Activated naive CD4-positive, alpha-beta T cell treated with anti-CD3 and anti-CD28 coated beads, Interleukin-2, amount 50 U/mL, for 16 hours (primary cell): ENCODE results near the gene SORCS1.

Experiments used
- DNase-seq: peaks from one replicate; pipeline ENCODE4 v3.0.0-alpha.2; 2020

The SORCS1 gene

DNA sequence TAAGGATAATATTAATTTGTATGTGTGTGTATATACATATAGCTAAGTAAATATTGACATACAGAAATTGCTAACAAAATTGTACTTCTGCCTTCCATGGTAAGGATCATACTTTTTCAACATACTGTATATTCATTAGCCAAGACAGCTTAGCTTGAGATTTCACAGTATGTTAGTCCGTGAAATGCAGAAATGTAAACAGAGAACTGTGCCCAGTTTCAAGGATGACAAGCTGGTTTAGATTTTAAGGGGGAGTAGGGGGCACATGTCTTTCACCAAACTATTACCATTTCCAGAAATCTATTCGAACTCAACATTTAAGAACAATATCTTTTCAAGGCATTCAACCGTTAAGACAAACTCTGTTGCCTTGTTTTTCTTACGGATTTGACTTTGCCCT is 182.2 kb downstream of the SORCS1 start:
- no peak for DNase-seq

DNA sequence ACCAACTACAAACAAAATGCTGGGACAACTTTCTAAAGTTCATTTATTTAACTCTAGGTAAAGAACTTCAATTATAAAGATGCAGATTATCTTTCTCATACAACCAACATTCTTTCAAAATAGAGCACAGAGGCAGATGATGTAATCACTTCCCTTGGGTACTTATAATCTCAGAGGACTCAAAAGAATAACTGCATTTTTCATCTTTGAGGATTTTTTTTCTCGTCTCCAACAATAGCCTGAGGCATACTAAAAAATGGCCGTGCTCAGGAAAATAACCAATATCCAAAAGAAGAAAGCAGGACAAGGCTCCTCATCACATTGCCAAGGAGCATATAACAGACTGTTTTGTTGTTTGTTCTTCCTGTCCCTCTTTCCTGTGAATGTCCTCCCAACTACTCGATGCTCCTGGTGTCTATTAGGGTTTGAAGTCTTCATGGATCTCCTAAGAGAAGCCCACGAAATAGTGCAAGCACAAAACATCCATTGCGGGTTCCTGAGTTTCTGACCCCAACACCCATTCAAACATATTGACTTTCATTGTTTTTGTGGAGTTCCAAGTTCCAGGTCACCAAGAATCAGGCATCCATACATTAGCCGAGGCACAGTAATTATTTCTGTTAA is 182.9 kb downstream of the SORCS1 start:
- no peak for DNase-seq

DNA sequence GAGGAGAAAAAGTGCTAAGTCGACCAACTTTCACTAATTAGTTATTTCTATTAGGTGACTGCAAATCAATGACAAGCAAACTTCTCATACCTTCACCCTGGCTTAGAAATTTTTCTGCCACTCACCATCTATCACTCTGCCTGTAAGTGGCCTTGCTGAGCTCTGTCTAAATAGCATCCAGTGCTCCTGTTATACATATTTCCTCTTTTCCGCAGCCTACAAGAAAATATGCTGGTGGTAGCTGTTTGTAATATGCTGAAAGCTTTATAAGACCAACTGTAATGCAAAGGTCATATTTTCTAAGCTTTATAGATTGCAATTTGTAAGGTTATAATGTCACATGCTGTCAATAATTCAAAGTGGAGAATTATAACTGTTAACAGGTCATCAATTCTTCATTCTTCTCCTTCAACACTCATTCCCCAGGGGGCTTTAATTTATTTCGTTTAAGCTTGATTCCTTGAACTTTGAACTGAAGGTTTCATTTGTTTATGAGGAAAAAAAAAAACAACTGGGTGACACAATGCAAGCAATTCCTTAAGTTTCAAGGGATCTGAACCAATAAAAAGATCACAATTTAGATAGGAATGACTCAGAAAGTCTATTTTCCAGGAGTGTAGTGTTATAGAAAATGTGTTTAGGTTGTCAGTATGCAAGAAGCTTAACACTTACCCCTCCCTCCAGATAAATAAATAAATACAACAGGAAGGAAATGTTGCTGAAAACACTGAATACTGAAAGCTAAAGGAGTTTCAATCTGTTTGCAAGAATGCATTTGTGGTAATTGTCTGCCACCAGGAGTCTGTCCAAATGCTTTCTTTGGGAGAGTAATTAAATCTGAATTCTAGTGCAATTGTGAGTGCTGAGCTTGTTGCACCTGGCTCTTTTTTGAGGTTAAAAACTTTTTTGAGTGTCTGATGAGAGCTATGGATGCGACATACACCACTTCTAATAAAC is 183.7 kb downstream of the SORCS1 start:
- no peak for DNase-seq

DNA sequence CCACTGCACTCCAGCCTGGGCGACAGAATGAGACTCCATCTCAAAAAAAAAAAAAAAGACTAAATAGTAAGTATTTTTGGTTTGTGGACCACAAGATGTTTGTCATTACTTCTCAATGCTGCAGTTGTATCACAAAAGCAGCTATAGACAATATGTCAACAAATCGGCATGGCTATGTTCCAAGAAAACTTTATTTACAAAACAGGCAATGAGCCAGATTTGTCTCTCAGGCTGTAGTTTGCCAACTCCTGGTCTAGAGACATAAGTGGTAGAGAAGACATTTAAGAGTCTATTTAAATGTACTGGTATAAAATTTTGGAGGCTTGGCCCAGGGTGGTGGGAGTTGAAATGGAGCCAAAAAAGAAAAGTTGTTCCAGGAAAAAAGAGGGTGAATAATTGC is 185.8 kb downstream of the SORCS1 start:
- DNase-seq: no peak

DNA sequence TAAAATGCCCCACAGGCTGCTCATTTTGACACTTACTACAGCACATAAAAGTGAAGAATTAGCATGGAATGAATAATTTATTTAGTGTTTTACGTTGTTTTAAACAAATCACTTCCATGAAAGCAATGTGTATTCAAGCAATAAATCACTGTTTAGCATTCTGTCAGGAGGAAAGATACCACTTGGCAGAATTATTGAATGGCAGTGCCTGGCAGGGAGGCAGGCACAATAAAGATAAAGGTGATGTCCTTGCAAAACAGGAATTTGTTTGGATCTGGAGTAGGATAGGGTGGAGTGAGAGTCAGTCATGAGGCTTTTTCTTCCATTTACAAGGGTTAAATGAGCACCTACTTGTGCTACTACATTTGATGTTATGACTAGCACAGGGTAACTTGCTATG is 190.8 kb downstream of the SORCS1 start:
- no peak for DNase-seq

DNA sequence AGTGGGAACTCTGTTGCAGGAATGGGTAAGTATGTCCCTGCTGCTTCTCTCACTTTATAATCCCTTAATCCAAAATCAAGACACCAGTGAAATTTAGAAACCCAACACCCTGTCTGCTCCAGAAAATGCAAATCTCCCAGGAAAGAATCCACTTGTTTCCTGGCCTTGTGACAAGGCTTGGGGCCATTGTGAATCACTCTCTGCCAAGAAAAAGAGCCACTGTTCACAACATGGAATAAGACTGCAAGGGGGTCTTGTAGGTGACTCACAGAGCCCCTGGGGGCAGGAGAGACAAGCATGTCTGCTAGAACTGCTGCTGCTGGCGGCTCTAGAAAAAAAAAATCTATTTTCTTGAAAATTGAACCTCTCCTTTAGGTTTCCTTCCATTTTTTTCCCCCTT is 191.2 kb downstream of the SORCS1 start:
- no peak for DNase-seq

DNA sequence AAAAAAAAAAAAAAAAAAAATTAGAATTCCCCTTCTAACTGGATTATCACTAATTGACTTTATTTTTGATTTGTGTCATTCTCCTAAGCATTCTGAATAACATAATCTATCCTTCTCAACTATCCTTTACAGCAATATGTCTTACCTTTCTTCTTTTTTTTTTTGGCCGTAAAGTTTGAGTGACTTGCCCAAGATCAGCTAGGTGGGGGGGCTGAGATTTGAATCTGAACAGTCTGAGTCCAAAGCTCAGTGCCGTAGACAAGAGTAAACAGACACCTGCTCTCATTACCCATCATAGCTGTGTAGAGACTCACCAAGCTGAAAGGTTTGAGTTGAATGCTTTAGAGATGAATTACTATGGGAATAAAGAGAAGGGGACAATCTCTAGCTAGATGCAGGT is 192.1 kb downstream of the SORCS1 start:
- no peak for DNase-seq

DNA sequence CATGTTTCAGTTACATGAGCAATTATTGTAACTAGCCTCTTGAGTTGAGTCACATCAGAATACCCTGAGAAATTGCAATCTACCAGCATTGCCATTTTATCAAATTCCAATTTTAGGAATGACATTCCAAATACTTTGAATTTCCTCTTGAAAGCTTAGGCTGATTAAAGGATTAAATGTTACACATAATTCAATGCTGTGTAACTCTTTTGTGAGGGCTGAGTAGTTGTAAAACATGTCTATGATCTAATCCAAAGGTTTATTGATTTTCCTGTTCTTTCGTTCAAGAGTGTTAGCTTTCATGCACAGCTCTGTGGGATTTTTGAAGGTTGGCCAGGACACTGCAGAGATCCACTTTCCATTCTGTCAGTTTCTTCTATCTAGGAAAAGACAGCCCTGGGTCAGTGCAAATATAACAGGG is 193.1 kb downstream of the SORCS1 start:
- DNase-seq: no peak

DNA sequence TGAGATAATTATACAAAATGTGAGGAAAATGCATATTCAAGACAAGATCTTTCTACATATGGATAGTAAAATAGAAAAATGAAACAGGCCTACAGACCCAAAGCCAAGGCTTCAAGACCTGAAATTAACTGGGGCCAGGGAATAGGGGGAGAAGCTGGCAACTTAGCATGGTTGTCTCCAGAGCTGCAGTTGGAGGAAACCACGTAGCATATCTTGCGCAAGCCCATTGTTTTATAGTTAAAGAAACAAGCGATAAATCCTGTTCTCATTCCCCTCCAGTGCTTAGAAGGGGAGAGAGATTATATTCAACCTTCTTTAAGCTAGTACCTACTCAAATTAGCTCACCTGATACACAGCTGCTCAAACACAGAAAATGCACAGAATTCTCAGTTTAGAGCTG is 197.1 kb downstream of the SORCS1 start:
- DNase-seq: no peak

DNA sequence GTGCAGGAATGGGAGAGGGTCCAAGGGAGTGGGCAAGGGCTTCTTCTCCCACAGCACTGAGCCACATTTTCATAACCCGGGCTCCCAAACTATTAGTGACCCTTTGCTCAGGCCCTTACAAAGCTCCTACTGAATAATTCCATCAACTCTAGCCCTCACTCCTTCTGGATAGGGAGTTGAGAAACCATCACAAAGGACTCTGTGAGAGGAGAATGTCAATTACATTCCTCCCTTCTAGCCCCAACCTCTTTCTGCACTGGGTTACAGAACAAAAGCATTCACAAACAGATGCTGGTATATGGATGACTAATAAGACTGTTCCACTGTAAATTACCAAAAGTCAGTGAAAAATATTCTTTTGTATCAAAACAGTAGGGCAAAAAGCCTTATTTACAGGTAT is 203.7 kb downstream of the SORCS1 start:
- no peak for DNase-seq

DNA sequence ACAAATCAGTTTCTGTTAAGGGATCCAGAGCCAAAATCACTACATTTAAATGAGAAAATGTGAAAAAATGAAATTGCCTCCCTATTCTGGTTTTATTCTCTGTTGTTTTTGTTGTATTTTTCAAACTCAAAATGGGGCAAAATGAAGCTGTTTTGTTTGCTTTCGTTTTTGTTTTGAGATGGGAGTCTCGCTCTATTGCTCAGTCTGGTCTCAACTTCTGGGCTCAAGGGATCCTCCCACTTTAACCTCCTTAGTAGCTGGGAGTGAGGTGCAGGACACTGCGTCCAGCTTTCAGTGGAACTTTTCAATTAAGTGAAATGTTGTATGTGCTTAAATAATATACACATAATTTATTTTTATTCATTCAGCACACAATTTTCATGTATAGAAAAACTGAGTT is 205.0 kb downstream of the SORCS1 start:
- no peak for DNase-seq

DNA sequence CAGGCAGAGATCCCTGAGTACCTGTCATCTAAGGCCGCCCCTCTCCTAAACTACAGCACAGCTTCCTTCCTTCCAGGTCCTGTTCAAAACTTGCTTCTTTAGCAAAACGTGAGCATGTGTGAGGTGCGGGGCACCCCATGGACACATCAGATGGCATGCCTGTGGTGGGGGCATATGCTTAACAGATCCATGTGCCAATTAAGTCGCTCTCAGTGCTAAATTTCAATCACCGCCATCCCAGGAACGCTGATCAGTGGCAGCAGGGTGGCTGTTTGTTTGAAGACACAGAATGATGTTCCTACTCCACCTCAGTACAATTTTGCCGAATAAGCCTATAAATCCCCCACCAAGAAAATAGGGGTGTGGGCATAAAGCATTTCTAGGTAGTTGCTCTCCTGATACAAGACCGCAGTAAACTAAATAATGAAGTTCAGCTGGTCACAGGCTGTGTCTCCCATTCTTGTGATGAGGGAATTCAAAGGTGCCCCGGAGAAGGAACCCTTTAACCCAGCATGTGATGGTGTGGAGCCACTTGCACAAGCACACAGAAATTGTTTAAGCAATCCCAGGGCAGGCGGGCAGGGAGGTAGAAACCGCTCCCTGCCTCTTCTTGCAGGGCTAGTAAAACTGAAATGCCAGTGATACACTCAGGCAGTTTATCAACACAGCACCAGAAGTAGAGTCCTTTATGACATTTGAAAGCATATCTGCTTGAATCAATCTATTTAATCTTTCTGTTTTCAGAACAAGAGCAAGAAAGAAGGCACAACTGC is 205.7 kb downstream of the SORCS1 start:
- no peak for DNase-seq

DNA sequence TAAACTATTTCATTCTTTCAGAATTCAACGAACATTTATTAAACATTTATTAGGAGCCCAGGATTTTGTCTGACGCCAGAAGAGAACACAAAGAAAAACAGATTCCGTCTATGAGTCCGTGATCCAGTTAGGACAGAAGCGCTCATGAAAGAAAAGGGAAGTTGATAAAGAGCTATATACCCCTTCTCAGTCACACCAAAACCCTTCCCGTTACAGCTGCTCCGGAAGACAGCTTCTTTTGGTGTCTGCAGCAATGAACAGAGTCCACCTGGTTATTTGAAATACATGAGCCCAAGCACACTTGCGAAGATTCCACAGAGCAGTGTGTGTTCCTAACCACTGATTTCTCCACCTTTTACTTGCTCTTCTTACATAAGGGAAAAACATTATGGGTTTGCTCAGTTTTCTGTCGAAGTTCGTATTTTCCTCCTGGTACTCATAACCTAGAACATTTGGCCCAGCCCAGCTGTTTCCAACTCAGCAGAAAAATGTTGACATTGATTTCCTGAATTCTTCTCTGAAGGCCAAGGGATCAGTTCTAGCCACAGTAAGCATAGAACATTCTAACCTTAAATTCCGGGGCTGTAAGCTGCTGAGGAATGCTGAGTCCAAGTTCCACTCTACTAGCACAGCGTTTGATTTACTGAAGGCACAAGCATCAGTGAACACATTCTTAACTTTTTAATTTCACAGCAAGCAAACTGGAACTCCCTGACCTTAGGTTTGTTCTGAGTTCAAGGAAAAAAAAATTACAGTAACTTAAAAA is 206.5 kb downstream of the SORCS1 start:
- DNase-seq: no peak

DNA sequence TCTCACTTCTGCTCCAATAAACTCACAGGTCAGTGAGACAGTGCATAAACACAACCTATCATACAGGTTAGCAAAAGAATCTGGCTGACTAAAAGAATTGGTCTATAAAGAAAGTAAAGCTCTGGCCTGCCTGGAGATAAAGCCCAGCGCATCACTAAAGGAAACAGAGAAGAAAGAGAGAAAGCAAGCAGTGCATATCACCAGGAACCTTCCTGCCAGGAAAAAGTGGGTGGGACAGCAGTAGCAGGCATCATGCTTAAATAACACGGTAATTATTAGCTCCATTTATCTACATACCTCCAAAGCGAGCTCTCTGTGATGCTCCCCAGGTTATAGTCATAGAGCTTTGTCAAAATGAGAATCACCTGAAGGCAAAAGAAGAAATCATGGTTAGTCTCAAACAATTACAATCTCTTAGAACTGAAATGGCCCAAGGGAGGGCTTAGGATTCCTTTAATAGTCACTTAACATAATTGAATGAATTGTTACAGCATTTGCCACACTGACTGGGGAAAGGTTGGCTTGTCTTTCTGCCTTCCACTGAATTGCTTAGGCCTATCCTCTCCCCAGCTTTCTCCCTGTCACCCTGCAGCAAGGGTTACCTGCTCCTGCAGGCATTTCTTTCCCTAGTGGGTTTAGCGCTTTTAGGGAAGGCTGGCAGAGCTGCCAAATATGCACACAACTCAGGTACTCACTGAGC is 208.1 kb downstream of the SORCS1 start:
- DNase-seq: no peak

DNA sequence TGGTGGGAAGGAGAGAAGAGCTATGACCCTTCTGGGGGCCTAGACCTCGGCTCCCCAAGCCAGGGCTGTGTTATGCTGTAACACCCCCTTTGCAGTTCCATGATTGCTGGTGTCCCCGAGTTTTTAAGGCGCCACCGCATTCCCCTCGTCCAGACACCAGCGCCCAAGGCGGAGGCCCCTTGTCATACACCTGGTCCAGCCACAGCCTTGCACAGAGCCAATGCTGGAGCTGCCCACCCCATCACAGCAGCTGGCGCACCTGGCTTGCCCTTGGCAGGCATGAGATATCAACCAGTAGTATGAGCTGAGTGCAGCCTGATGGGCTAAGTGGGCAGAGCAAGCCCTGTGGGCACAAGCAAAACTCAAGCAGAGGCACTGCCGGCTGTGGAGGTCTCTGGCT is 209.4 kb downstream of the SORCS1 start:
- DNase-seq: no peak

DNA sequence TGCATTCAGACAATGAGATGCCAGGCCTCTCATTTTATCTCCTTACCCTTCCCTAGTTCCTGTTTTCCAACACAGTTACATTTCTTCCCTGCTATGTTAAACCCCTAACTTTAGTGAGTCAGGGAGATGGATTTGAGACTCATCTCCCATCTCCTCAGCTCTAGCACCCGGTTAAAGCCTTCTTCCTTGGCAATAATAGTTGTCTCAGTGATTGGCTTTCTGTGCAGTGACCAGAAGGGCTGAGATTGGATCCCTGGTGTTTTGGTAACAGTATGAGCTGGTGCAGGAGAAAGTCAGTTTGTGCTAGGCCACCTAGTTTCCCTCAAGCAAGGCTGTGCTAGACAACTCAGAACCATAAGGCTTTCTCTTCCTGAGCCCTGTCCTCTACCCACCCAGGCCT is 212.5 kb downstream of the SORCS1 start:
- DNase-seq: no peak

DNA sequence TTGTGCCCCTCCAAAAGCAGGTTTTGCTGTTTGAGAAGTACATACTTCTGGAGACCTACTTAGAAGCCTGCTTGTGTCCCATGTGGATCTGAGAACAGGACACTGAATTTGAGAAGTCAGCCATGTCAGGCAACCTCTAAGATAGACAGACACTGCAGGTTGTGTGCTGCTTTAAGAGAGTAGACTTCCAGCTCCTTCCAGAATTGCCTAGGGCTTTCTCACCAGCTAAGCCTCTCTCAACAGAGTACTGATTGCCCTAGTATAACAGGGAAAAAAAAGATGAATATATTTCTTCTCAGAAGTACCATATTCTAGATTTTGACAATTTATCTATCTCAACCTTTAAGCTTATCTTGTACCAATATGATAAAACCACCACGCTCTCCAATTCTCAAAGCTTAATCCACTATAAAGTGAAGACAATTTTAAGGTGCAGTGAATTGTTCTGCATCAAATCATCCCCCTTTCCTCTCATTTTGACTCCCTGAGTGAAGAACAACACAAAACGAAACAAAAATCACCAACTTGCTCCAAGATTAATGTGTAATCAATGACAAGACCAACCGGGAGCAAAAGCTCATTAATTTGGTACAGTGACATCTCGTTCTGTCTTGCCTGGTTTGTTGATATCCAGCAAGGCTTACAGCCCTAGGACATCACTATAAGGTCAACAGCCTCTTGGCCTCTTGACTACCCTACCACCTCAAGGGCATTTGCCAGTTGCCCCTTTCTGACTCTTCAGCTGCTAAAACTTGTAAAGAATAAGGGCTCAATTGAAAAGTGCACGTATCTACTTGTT is 214.6 kb downstream of the SORCS1 start:
- DNase-seq: no peak

DNA sequence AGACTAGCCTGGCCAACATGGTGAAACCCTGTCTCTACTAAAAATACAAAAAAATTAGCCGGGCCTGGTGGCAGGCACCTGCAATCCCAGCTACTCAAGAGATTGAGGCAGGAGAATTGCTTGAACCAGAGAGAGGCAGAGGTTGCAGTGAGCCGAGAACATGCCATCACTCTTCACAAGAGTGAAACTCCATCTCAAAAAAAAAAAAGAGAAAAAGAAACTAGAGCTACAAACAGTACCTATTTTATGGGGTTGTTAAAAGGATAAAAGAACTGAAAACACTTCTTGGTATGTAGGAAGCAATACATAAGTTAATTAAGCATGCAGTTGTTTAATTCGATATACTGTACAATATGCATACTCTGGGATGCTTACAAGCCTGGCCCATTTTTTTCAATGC is 216.9 kb downstream of the SORCS1 start:
- DNase-seq: no peak

DNA sequence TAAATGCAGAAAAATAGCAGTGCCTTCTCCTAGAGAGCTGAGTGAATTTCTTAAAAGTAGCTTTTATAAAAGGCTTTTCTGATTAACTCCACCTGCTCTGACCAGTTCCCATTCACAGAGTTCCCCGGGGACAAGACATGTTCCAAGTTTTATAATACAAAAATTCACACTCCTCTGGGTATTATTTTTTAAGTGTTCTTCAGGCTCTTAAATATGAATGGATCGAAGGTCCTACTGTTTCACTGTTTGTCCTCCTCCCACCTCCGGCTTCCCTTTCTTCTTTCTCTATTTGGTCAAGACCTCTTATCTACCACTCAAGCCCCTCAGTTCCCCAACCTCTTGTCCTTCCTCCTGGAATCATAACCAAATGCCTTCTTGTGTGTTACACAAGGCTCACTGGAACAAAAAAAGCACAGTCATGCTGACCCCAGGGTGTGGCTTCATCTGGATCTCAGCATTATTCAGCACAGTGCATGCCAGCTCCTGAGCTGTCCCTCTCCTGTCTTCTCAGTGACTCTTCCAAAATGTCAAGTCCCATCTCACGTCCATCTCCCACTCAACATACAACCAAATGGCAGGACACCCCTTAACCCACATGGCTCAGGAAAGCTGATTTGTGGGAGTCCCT is 222.4 kb downstream of the SORCS1 start:
- no peak for DNase-seq

DNA sequence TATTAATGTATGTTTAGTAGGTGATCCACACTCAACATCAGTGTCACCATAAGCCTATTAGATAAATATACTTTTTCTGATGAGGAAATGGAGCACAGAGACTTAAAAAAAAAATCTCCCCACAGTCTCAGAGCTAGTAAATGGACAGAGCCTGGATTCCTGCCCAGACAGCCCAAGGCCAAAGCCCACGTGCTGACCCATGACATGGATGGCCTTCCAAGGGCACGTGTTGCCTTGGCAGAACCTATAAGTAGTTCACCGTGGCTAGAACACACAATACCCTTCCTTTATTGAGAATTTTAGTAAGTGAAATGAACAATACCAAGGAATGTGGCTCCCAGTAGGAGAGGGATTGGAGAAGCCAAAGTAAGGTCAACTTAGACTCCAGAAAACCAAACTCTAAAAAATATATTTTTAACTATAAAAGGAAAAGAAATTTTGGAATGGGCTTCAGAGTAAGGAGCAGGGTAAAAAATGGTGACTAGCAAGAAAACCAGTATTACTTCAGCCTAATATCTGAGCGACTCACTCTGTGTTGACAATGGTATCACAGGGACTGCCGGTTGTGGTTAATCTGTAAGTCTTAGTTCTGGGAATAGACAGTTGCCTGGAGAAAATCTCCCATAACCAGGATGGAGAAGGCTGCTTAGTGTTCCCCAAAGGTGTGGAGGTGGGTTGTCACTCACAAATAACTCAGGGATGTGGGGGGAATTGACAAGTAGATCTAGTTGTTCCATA is 223.0 kb downstream of the SORCS1 start:
- no peak for DNase-seq
